ENCODE measurements around the gene GNG11.

The GNG11 gene

DNA sequence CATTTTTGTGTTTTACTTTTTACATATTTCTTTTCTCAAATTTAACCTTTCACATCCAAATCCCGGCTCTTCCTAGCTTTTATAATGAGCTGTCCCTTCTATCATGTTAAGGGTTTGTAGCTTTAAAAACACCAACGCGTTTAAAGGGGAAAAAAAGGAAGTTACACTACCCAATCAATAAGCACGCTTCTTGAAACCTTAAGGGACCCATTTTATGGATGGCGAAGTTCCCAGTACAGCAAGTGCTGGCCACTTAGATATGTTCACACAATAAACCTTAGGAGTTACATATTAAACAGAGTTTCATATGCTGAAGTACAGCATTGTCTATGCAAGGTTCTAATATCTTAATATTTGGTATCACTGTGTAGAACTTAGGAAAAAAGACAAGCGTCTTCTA lies 1.8 kb downstream of the GNG11 start:
- TF ChIP-seq ZNF274 (IDR thresholded peaks at IDR 0.05; ENCODE audit: low read depth, low read length): no peak
- no peak overlapping the region for H3K4me3 ChIP-seq (ENCODE audit: low read length)

DNA sequence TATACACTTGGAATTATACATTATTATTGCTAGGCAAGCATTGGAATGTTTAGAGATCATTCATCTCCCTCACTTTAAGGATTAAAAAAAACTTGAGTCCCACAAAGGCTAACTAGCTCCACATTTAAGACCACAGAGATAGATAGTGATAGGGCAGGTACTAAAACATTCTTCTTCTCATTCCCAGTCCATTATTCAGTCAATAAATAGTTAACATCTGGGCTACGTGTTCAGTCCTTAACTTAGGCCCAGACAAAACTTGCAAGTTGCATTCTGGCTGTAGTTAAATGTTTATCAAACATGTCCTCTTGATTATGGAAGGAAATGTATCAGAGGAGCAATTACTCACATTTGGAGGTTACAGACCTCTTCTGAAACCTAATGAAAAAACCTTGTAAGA lies 2.4 kb downstream of the GNG11 start:
- no peak for TF ChIP-seq ZNF274 (IDR thresholded peaks at IDR 0.05; ENCODE audit: low read depth, low read length)
- no peak overlapping the region for H3K4me3 ChIP-seq (ENCODE audit: low read length)

DNA sequence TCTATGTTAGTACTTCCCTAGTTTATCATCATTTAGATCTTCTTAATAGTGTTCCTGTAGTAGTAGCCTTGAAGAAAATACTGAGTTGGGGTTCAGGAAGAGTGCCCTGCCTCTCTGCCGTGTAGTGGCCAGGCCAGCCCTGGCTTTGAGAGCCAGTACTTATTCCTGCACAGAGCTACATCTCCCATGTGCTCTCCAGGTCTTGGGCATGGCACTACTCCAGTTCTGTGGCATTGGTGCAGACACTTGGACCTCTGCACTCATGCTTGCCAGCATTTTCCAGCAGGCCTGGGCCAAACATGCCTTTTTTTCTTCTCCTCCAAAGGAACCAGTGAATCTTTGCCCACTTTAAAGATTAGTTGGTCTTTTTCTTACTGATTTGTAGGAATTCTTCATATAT lies 5.3 kb downstream of the GNG11 start:
- H3K4me3 ChIP-seq (ENCODE audit: low read length): no peak overlapping the region
- no peak for TF ChIP-seq ZNF274 (IDR thresholded peaks at IDR 0.05; ENCODE audit: low read depth, low read length)

DNA sequence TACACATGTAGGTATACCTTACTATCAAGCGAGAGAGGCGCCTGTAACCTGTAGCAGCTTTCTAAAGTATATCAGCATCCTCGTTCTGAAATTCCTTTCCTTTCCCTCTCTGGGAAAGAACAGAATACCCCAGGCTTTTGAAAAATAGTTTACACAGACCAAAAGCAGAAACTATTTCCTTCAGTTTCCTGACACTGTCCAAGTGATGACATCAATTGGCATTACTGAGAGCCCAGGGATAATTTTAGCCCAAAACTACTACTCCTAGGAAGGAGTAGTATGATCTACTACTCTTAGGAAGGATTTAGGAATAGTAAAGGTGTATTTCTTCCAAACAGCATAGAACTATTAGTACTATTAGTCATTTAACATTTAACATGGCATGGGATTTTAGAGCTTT lies 6.0 kb downstream of the GNG11 start:
- H3K4me3 ChIP-seq (ENCODE audit: low read length): no peak overlapping the region
- no peak for TF ChIP-seq ZNF274 (IDR thresholded peaks at IDR 0.05; ENCODE audit: low read depth, low read length)

DNA sequence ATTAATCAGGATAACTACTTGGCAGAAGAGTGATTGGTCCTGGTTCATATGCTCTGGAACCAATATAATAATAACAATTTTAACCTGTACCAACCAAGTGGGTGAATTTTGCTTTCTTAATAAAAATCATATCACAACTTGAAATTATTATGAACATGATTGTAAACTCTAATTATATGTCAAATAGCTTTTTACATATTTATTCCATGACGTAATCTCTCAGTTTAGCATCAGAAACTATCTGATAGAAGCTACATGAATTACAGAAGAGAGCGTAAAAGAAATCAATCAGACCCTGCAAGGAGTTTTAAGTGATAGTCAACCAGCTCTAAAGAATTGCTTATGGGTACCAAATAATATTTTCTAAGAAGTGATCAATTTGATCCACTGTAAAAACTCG lies 10.1 kb downstream of the GNG11 start:
- no peak for TF ChIP-seq ZNF274 (IDR thresholded peaks at IDR 0.05; ENCODE audit: low read depth, low read length)
- no peak overlapping the region for H3K4me3 ChIP-seq (ENCODE audit: low read length)

DNA sequence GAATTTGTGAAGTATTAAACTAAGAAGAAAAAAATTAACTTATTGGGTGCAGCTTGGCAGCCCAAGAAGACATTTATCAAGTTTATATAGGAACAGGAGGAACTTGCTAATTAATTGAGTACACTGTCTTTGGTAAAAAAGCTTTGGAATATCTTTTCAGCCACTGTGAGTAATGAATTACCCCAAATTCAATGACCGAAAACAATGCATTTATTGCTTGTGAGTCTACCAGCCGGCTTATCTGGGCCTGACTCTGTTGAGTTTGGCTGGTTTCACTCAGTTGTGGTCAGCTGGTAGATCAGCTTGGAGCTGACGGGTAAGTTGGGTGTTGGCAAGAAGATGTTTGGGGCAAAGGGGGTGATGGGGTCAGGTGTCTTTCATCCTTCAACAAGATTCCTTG lies 11.6 kb downstream of the GNG11 start:
- TF ChIP-seq ZNF274 (IDR thresholded peaks at IDR 0.05; ENCODE audit: low read depth, low read length): no peak
- no peak overlapping the region for H3K4me3 ChIP-seq (ENCODE audit: low read length)

DNA sequence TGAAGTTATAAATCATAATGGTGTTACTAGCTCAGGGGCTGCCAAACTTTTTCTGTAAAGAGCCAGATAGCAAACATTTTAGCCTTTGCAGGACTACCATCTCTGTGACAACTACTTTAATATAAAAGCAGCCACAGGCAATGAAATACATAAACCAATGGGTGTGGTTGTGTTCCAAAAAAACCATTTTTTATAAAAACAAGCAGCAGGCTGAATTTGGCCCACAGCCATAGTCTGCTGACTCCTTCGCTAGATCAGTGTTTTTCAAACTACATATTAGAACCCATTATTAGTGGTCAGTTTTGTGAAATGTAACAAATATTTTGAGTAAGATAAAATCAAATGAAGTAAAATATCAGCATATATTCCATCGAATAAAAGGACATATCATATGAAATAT lies 13.6 kb downstream of the GNG11 start:
- no peak overlapping the region for H3K4me3 ChIP-seq (ENCODE audit: low read length)
- TF ChIP-seq ZNF274 (IDR thresholded peaks at IDR 0.05; ENCODE audit: low read depth, low read length): no peak

DNA sequence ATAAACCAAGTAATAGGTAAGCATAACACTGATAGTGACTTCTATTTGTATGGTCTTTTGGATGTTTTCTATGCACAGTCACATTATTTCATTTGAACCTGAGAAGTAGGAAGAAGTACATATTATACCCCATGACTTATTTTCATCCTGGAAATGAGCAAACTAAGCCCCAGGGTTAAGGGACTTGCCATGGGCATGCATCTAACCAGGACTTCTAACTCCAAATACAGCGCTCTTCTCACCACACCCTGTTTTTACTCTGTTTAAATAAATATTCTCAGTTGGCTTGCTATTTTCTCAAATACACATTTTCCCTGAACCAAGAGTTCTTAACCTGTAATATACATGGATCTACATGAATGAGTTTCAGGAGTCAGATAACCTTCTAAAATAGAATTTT lies 16.3 kb downstream of the GNG11 start:
- no peak overlapping the region for H3K4me3 ChIP-seq (ENCODE audit: low read length)
- no peak for TF ChIP-seq ZNF274 (IDR thresholded peaks at IDR 0.05; ENCODE audit: low read depth, low read length)

DNA sequence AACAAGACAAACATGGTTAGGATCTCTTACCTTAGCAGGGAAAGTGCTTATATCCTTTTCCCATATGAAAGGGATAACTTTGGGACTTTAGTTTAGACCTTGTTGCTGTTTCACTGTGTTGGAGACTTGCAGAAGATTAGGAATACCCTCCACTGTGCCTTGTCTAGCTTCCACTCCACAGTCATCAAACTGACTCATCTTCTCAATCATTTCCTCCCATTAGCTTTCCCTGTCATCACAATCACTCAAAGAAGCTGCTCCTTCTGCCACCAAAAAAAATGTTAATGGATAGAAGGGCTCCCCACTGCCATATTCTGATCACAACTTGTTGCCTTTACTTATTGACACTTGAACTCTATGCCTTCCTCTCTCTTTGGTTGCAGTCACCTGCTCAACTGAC lies 16.8 kb downstream of the GNG11 start:
- TF ChIP-seq ZNF274 (IDR thresholded peaks at IDR 0.05; ENCODE audit: low read depth, low read length): no peak
- no peak overlapping the region for H3K4me3 ChIP-seq (ENCODE audit: low read length)

DNA sequence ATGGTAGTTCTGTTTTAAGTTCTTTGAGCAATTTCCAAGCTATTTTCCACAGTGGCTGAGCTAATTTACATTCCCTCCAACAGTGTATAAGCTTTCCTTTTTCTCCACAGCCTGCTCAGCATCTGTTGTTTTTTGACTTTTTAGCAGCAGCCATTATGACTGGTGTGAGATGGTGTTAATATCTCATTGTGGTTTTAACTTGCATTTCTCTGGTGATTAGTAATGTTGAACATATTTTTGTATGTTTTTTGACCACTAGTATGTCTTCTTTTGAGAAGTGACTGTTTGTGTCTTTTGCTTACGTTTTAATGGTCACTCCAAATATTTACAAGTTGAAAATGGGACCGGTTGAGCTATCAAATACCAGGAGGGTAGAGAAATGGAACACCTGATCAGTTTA lies 20.4 kb downstream of the GNG11 start:
- no peak for TF ChIP-seq ZNF274 (IDR thresholded peaks at IDR 0.05; ENCODE audit: low read depth, low read length)
- H3K4me3 ChIP-seq (ENCODE audit: low read length): no peak overlapping the region

DNA sequence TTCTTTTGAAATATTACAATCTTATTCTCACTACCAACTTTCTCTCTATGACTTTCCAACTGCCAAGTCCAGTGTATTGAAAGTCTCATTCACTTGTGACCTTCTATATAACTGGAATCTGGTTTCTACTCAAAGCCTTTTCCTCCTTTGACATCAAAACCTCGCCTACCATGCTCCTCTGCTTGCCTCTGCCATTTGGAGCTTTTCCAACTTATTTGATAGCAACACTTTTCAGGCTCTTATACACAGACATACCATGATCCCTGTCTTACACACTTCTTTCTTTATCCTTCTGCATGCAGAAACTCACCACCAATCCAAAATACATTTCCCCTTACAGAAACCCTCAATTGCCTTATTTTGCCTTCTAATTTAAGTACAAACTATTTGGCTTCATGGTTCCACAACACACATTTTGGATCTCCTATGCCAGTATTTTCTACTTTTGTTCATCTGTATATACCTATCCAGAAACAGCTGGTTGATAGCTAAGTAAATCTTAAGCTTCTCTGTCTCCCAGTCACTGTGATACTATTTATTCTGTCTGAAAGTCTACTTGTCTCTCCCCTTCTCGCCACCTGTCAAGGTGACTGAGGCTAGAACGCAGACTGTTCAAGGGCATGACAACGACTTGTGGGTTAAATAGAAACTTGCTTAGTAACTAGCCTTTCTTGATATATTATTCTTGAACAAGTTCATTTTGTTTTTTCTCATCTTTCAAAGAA lies 22.4 kb downstream of the GNG11 start:
- H3K4me3 ChIP-seq (ENCODE audit: low read length): no peak overlapping the region
- TF ChIP-seq ZNF274 (IDR thresholded peaks at IDR 0.05; ENCODE audit: low read depth, low read length): no peak

DNA sequence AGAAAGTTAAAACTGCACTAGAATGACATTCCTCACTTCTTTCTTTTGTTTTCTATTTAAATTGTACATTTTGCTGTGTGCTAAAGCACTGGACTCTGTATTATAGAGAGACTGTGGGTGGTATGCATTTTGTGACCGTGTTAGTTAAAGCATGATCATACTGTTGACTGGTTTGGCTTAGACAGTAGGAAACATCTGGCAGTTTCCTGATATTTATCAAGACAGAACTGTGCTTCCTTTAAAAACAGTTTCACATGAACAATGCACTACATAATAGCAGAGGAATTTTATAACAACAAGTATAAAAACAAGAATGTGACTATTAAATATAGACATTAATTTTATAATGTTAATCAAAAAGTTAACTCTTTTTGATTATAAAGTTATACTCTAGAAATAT lies 23.1 kb downstream of the GNG11 start:
- H3K4me3 ChIP-seq (ENCODE audit: low read length): no peak overlapping the region
- TF ChIP-seq ZNF274 (IDR thresholded peaks at IDR 0.05; ENCODE audit: low read depth, low read length): no peak

DNA sequence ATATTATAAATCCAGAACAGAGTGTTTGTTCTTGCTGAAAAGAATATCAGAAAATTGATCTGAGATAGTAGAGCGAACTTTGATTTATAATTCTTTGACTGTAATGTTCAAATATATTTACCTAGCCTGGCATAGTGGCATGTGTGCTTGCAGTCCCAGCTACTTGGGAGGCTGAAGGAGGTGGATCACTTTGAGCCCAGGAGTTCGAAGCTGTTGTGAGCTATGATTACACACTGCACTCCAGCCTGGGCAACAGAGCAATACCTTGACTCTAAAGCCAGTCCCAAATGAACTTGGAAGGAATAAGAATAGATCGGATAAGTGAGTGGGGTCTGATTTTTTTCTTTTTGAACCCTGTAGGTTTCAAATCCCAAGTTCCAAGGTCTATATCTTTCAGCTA lies 23.5 kb downstream of the GNG11 start:
- H3K4me3 ChIP-seq (ENCODE audit: low read length): no peak overlapping the region
- no peak for TF ChIP-seq ZNF274 (IDR thresholded peaks at IDR 0.05; ENCODE audit: low read depth, low read length)

DNA sequence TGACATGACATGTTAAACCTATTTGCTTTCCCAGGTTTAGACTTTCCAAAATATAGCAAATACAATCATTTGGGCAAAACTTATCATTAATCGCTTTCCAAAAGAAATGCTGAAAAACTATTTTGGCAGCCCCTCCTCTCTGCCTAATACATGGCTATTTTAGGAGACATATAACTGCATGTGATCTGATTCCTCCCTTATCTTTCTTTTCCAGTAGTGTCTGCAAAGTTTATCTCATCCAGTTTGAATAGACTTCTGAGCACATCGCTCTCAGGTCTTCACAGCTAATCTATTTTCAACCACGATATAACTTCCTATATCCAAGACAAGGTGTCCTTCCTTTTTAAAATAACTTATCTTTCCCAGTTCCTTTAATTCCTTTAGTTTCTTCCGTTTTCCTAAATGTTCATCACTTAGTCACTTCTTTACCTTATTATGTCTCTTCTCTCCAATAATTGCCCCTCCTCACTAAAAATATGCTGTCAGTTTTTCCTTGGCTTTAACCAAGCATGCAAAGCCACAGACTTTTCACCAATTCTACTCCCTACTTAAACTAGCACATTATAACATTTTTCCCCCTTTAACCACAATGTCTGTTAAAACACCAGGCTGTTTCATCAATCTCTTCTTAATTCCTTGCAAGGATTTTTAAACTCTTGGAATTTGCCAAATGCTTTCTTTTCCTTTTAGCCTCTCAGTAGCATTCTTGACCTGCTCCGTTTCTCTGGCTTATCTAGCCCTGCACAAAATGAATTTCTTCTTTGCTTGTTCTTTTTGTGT lies 24.4 kb downstream of the GNG11 start:
- no peak overlapping the region for H3K4me3 ChIP-seq (ENCODE audit: low read length)
- no peak for TF ChIP-seq ZNF274 (IDR thresholded peaks at IDR 0.05; ENCODE audit: low read depth, low read length)

DNA sequence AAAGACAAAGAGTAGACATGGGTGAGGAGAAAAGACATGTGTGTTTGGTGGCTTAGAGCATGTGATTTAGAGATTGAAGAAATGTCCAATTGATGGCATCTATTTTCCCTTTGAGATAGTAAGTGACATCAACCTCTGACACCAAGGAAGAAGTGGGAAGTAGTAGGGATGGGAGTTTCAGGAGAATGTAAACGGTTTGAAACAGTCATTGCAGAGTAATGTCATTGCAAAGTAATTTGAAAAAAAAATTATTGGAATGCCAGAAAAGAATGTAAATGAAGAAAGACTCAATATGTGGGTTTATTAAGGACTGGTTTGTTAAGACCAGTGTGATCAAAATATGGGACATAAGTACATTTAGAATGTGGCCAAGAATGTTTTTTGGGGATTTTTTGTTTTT lies 26.6 kb downstream of the GNG11 start:
- TF ChIP-seq ZNF274 (IDR thresholded peaks at IDR 0.05; ENCODE audit: low read depth, low read length): no peak
- no peak overlapping the region for H3K4me3 ChIP-seq (ENCODE audit: low read length)

Data from GM08714 (cell line).